Common myeloid progenitor, CD34-positive (primary cell): ENCODE measurements around the gene FBXO34.
A peak's percentile ranks its signal among the peaks of the same experiment; 100 is the strongest.

Source experiments
- CTCF ChIA-PET: fragments of 350-600 bp; sonication (Branson Sonifier 250); formaldehyde crosslinking; loops from one replicate; lab custom pipeline; 2021; ENCODE audit warnings: antibody characterized with exemption; lab: Charles Lee
- POLR2A ChIA-PET: fragments of 350-600 bp; sonication (Branson Sonifier 250); formaldehyde crosslinking; loops from one replicate; lab custom pipeline; 2021; ENCODE audit warnings: antibody characterized with exemption; lab: Charles Lee
- DNase-seq, 3 donors: peaks; one replicate each; pipeline versions ENCODE4 v3.0.0 to v3.0.0-alpha.2; 2013
- H3K27ac ChIP-seq, 2 experiments: 1 replicate in 1 of 2; 2 replicates in 1 of 2; pipeline ENCODE4 v1.7.0; 2013; ENCODE audit warnings: inconsistent platforms in 2 of 2, low read length in 2 of 2, mild to moderate bottlenecking in 2 of 2, low read depth in 1 of 2, moderate library complexity in 1 of 2; ENCODE audit not compliant: severe bottlenecking in 2 of 2, insufficient read depth in 1 of 2, poor library complexity in 1 of 2
- H3K27me3 ChIP-seq, 5 experiments: replicated peaks in 2 of 5; 1 replicate in 3 of 5; 2 replicates in 2 of 5; pipeline versions ENCODE4 v1.6.1 to v1.7.0; 2013; ENCODE audit warnings: low read length in 4 of 5, mild to moderate bottlenecking in 2 of 5, moderate library complexity in 2 of 5, inconsistent platforms in 1 of 5; ENCODE audit not compliant: insufficient read depth in 5 of 5, control insufficient read depth in 4 of 5
- H3K36me3 ChIP-seq, 4 experiments: 1 replicate in 2 of 4; 2 replicates in 2 of 4; pipeline versions ENCODE4 v1.6.1 to v1.7.0; 2013; ENCODE audit warnings: low read length in 3 of 4, control low read depth in 1 of 4, mild to moderate bottlenecking in 1 of 4; ENCODE audit not compliant: control insufficient read depth in 4 of 4, insufficient read depth in 4 of 4
- H3K4me1 ChIP-seq, 4 experiments: 1 replicate in 3 of 4; 2 replicates in 1 of 4; pipeline versions ENCODE4 v1.6.1 to v1.7.1; 2013; ENCODE audit warnings: low read length in 3 of 4, mild to moderate bottlenecking in 3 of 4, control low read depth in 1 of 4, inconsistent platforms in 1 of 4, moderate library complexity in 1 of 4; ENCODE audit not compliant: control insufficient read depth in 4 of 4, insufficient read depth in 4 of 4; ENCODE audit errors: control extremely low read depth in 1 of 4
- H3K4me3 ChIP-seq, 7 experiments: 1 replicate in 4 of 7; 2 replicates in 3 of 7; pipeline versions ENCODE4 v1.5.1 to v1.7.0; 2013; ENCODE audit warnings: mild to moderate bottlenecking in 7 of 7, low read length in 6 of 7, moderate library complexity in 6 of 7, inconsistent platforms in 2 of 7, low read depth in 2 of 7, control low read depth in 1 of 7; ENCODE audit not compliant: insufficient read depth in 4 of 7, control insufficient read depth in 1 of 7; ENCODE audit errors: extremely low read depth in 1 of 7
- H3K9me3 ChIP-seq, 5 experiments: 1 replicate in 4 of 5; 2 replicates in 1 of 5; pipeline versions ENCODE4 v1.6.1 to v1.7.1; 2013; ENCODE audit warnings: low read length in 4 of 5, mild to moderate bottlenecking in 2 of 5, inconsistent platforms in 1 of 5, low read depth in 1 of 5, moderate library complexity in 1 of 5; ENCODE audit not compliant: control insufficient read depth in 4 of 5, insufficient read depth in 2 of 5; ENCODE audit errors: control extremely low read depth in 1 of 5
- WGBS: methylation state at CpG from one replicate; pipeline ENCODE4 v1.1.5; 2013; ENCODE audit not compliant: insufficient coverage; 5-methylcytosine and 5-hydroxymethylcytosine counted together

Gene FBXO34

GRCh38 chr14:55356913-55357312, 85.7 kb downstream of the FBXO34 start:
- CTCF ChIA-PET, result interaction anchor here (1.2 to 9.6 kb wide), 7 partner anchors 9 to 112 kb away, joined by 5 to 89 read pairs (median 13); partner anchors contain the start of gene FBXO34
- no peak for DNase-seq
- 92% methylated on average over 2 of the region's 2 CpGs for WGBS
- POLR2A ChIA-PET, result no interaction called here
- no peaks in the 10 kb centered on the region for H3K27me3 ChIP-seq
- H3K27ac ChIP-seq, result no peak overlapping the region
- peaks cover 2 to 30% (median 8%) of the 10 kb centered on the region in 4 experiments for H3K36me3 ChIP-seq
- H3K4me1 ChIP-seq, result no peaks in the 10 kb centered on the region
- no peaks in the 10 kb centered on the region for H3K9me3 ChIP-seq
- no peak overlapping the region for H3K4me3 ChIP-seq

GRCh38 chr14:55359307-55359706, 88.1 kb downstream of the FBXO34 start:
- H3K9me3 ChIP-seq, result no peaks in the 10 kb centered on the region
- CTCF ChIA-PET, result interaction anchor here (1.2 to 9.6 kb wide), 3 partner anchors 9 to 93 kb away, joined by 3 to 89 read pairs (median 4); partner anchors contain the start of gene FBXO34
- POLR2A ChIA-PET, result no interaction called here
- no CpG with 5 or more reads among the region's 4 CpGs for WGBS
- peaks cover 0 to 19% (median 5%) of the 10 kb centered on the region in 4 experiments for H3K36me3 ChIP-seq
- no peaks in the 10 kb centered on the region for H3K4me1 ChIP-seq
- H3K4me3 ChIP-seq, result no peak overlapping the region
- H3K27ac ChIP-seq, result no peak overlapping the region
- no peak for DNase-seq
- no peaks in the 10 kb centered on the region for H3K27me3 ChIP-seq

GRCh38 chr14:55361190-55361589, 90.0 kb downstream of the FBXO34 start:
- Histone ChIP-seq H3K36me3 (peaks cover 4 to 15% (median 8%) of the 10 kb centered on the region in 4 experiments), H3K4me1 (no peaks in the 10 kb centered on the region), H3K9me3 (no peaks in the 10 kb centered on the region), H3K4me3 (no peak overlapping the region), H3K27me3 (no peaks in the 10 kb centered on the region), H3K27ac (no peak overlapping the region)
- WGBS, result 100% methylated on average over 1 of the region's 2 CpGs
- DNase-seq, result no peak
- ChIA-PET CTCF (interaction anchor here (0.7 to 2.0 kb wide), 6 partner anchors 10 to 707 kb away, joined by 3 to 7 read pairs (median 4); no protein-coding TSS in a partner anchor), POLR2A (interaction anchor here (1.3 kb wide), 1 partner anchor 11 kb away, joined by 3 read pairs; no protein-coding TSS in a partner anchor)

GRCh38 chr14:55366271-55366670, 95.0 kb downstream of the FBXO34 start:
- Histone ChIP-seq H3K27me3 (no peaks in the 10 kb centered on the region), H3K36me3 (peaks cover 8 to 43% (median 24%) of the 10 kb centered on the region in 4 experiments), H3K27ac (no peak overlapping the region), H3K9me3 (no peaks in the 10 kb centered on the region), H3K4me1 (no peaks in the 10 kb centered on the region), H3K4me3 (no peak overlapping the region)
- ChIA-PET POLR2A (interaction anchor here (1.0 kb wide), 1 partner anchor 8 kb away, joined by 3 read pairs; no protein-coding TSS in a partner anchor), CTCF (interaction anchor here (4.7 kb wide), 1 partner anchor 10 kb away, joined by 39 read pairs; no protein-coding TSS in a partner anchor)
- DNase-seq, result no peak
- WGBS, result 100% methylated on average over 1 of the region's 3 CpGs

GRCh38 chr14:55370883-55371455, 99.7 kb downstream of the FBXO34 start:
- Histone ChIP-seq H3K4me3 (no peak overlapping the region), H3K36me3 (peaks cover 2 to 50% (median 21%) of the 10 kb centered on the region in 4 experiments), H3K9me3 (no peaks in the 10 kb centered on the region), H3K27me3 (no peaks in the 10 kb centered on the region), H3K4me1 (no peaks in the 10 kb centered on the region), H3K27ac (no peak overlapping the region)
- ChIA-PET POLR2A (no interaction called here), CTCF (interaction anchor here (1.0 kb wide), 1 partner anchor 12 kb away, joined by 3 read pairs; no protein-coding TSS in a partner anchor)
- DNase-seq, result peak in 1 of 3 donors; percentile 45
- 88% methylated on average over 8 of the region's 11 CpGs for WGBS

- H3K4me1 ChIP-seq, result no peaks in the 10 kb centered on the region
- no peak overlapping the region for H3K27ac ChIP-seq
- 100% methylated on average over 1 of the region's 1 CpG for WGBS
- peaks cover 12 to 54% (median 26%) of the 10 kb centered on the region in 4 experiments for H3K36me3 ChIP-seq
- no peaks in the 10 kb centered on the region for H3K27me3 ChIP-seq
- CTCF ChIA-PET, result interaction anchor here (0.5 to 2.3 kb wide), 5 partner anchors 11 to 122 kb away, joined by 3 to 9 read pairs (median 4); no protein-coding TSS in a partner anchor
- H3K4me3 ChIP-seq, result no peak overlapping the region
- no peak for DNase-seq
- no peaks in the 10 kb centered on the region for H3K9me3 ChIP-seq
- POLR2A ChIA-PET, result interaction anchor here (1.2 kb wide), 1 partner anchor 11 kb away, joined by 3 read pairs; no protein-coding TSS in a partner anchor
These were observed 101.2 kb downstream of the FBXO34 start for GRCh38 chr14:55372423-55372822.

GRCh38 chr14:55372825-55373224, 101.6 kb downstream of the FBXO34 start:
- Histone ChIP-seq H3K27me3 (no peaks in the 10 kb centered on the region), H3K4me3 (no peak overlapping the region), H3K4me1 (no peaks in the 10 kb centered on the region), H3K27ac (no peak overlapping the region), H3K36me3 (peaks cover 15 to 55% (median 27%) of the 10 kb centered on the region in 4 experiments), H3K9me3 (no peaks in the 10 kb centered on the region)
- POLR2A ChIA-PET, result no interaction called here
- DNase-seq, result no peak
- CTCF ChIA-PET, result interaction anchor here (0.5 to 2.3 kb wide), 3 partner anchors 18 to 66 kb away, joined by 3 to 9 read pairs (median 4); no protein-coding TSS in a partner anchor
- 100% methylated on average over 6 of the region's 7 CpGs for WGBS
